SW480 (cell line): ENCODE data around the gene WDR83.
A peak's percentile ranks its signal among the peaks of the same experiment; 100 is the strongest.

Experiments
- DNase-seq: peaks from one replicate; pipeline ENCODE4 v3.0.0-alpha.2; 2016; ENCODE audit warnings: low spot score

Gene WDR83

GRCh38 chr19:12715929-12716328 lies 49.3 kb downstream of the WDR83 start:
- DNase-seq, result no peak

GRCh38 chr19:12720296-12720695 lies 53.7 kb downstream of the WDR83 start:
- DNase-seq, result no peak

GRCh38 chr19:12720851-12721655 lies 54.4 kb downstream of the WDR83 start:
- no peak for DNase-seq

- DNase-seq, result no peak
Observed at GRCh38 chr19:12721656-12722565, 55.3 kb downstream of the WDR83 start.

GRCh38 chr19:12722566-12723380 lies 56.2 kb downstream of the WDR83 start:
- peak; percentile 98 for DNase-seq

- no peak for DNase-seq
Observed at GRCh38 chr19:12723381-12723640, 56.7 kb downstream of the WDR83 start.

GRCh38 chr19:12723641-12724426 lies 57.2 kb downstream of the WDR83 start, which contains the start of gene TNPO2:
TNPO2 (minus strand) TSS chr19:12723932; CDS start chr19:12720977, 2,955 bp downstream.
- DNase-seq, result peak; percentile 79
